Fibroblast of skin of scalp (primary cell): ENCODE results near the gene SETD6.
A peak's percentile ranks its signal among the peaks of the same experiment; 100 is the strongest.

Experiments used
- DNase-seq: peaks from one replicate; pipeline ENCODE4 v3.0.0-alpha.2; 2013

The SETD6 gene

GRCh38 chr16:58507963-58508670 is 7.2 kb upstream of the SETD6 start:
- DNase-seq, result no peak

- no peak for DNase-seq
These were observed 6.6 kb upstream of the SETD6 start for GRCh38 chr16:58508671-58509251.

- DNase-seq, result no peak
These were observed 5.8 kb upstream of the SETD6 start for GRCh38 chr16:58509256-58510096.

- no peak for DNase-seq
These were observed 5.1 kb upstream of the SETD6 start for GRCh38 chr16:58510097-58510775.

- no peak for DNase-seq
These were observed 4.3 kb upstream of the SETD6 start for GRCh38 chr16:58510776-58511628.

GRCh38 chr16:58511933-58512815 is 3.1 kb upstream of the SETD6 start:
- DNase-seq, result peak; percentile 63

- DNase-seq, result no peak
These were observed 1.4 kb upstream of the SETD6 start for GRCh38 chr16:58513874-58514273.

- DNase-seq, result no peak
These were observed 802 bp downstream of the SETD6 start for GRCh38 chr16:58515871-58516767.

GRCh38 chr16:58516768-58517107 is 1.4 kb downstream of the SETD6 start:
- no peak for DNase-seq

GRCh38 chr16:58518083-58518979 is 3.0 kb downstream of the SETD6 start:
- no peak for DNase-seq

- DNase-seq, result no peak
These were observed 3.7 kb downstream of the SETD6 start for GRCh38 chr16:58518980-58519368.

GRCh38 chr16:58519707-58520106 is 4.4 kb downstream of the SETD6 start:
- DNase-seq, result no peak

- no peak for DNase-seq
These were observed 14.9 kb downstream of the SETD6 start for GRCh38 chr16:58530179-58530578.

GRCh38 chr16:58532414-58532813 is 17.1 kb downstream of the SETD6 start:
- no peak for DNase-seq

- no peak for DNase-seq
These were observed 18.6 kb downstream of the SETD6 start for GRCh38 chr16:58533751-58534470.

GRCh38 chr16:58535100-58535499 is 19.8 kb downstream of the SETD6 start:
- no peak for DNase-seq

GRCh38 chr16:58536278-58536677 is 21.0 kb downstream of the SETD6 start:
- no peak for DNase-seq
